GM21576 (cell line): ENCODE data around the gene PLEKHM1.

ENCODE experiments used
- ATAC-seq: cut with Tn5 transposase; IDR thresholded peaks from one replicate; pipeline ENCODE4 v1.9.1; 2021; ENCODE audit warnings: mild to moderate bottlenecking, moderate library complexity; ENCODE audit not compliant: unreplicated experiment

Gene PLEKHM1

DNA sequence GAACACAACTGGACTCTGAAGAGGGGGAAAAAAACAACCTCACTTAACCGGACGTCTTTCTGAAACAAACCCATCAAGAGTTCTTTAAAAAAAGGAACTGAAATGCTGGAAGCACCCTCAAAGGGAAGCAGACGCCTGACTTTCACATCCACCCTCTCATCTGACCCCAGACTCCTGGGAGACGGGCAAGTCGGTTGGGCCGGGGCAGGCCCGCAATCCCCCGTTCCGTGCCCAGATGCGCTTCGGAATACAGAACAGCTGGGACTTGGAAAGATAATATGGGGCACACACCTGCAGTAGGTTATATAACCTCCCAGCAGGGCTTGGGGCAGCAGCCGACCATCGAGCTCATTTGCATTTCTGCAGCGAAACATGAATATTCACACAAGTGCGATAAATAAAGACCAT is 61.6 kb downstream of the PLEKHM1 start:
- ATAC-seq: no peak

DNA sequence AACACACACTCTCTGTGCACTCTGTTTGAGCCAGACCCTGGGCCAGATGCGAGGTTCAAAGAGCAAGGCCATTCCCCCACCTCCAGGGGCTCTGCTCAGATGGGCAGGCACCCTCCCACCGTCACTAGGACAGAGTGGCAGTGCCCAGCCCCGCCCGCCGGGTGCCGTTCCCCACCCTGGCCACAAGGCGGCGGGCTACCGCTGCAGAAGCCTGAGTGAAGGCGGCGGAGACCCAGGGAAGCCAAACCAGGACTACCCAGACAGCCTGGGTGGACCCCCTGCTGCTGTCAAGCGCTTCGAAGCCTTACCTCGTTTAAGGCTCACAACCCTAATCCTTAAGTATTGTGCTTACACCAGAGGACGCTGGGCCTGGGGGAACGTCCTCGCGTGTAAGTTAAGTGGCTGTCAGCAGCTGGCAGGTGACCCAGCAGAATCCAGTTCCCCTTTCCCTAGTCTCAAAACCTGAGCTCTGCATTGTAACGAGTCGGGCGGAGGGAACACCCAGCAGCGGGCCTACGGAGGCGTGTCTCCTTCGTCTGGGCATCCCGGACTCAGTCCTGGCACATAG is 62.4 kb downstream of the PLEKHM1 start:
- ATAC-seq: peak; percentile 37

DNA sequence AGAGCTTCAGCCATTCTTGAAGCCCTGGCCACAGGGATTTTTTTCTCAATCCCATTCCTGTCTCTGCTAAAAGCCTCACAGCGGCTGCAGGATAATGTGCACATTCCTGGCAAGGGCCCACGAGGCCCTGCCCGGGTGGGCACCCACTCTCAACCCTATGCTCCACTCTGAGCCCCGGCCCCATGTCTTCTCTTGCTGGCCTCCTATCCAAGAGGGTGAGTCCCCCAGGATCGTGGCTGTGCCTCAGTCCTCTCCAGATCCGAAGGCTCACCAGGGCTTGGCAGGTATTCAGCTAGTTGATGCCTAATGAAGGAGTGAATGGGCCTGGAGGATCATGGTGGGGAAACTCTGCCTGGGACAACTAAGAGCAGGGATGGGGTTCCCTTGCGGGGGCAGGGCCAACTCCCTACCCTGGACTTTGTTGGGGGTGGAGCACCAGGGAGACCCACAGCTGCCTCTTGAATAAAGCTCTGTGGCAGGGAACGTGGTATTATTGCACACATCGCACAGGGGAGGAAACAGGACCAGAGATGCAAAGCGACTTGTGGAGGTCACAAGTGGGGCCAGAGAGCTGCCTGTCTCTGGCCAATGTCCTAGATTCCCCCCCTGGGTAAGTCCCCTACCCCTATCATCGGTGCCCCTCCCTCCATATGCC is 63.2 kb downstream of the PLEKHM1 start:
- ATAC-seq: no peak

GRCh38 chr17:45426561-45426960 is 64.0 kb downstream of the PLEKHM1 start:
- ATAC-seq: no peak

- ATAC-seq: no peak
Measured at GRCh38 chr17:45425984-45426413, 64.5 kb downstream of the PLEKHM1 start.

GRCh38 chr17:45425125-45425983 is 65.2 kb downstream of the PLEKHM1 start:
- no peak for ATAC-seq

GRCh38 chr17:45424769-45425124 is 65.8 kb downstream of the PLEKHM1 start:
- ATAC-seq: no peak

DNA sequence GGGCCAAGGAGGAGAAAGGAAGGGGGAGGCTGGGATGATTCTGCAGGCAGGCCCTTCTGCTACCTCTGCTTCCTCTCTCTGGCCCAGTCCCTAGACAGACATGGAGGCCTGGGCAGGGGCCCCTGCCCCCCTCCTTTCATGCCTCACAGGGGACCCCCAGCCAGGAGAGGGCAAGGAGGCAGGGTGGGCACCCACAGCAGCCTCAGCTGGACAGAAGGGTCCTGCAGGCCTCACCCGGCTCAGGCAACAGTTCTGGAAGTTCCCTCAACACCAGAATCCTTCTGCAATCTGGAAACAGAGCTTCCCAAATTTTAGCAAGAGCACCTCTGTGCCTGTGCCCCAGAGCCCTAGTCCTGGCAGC is 66.6 kb downstream of the PLEKHM1 start:
- ATAC-seq: no peak

DNA sequence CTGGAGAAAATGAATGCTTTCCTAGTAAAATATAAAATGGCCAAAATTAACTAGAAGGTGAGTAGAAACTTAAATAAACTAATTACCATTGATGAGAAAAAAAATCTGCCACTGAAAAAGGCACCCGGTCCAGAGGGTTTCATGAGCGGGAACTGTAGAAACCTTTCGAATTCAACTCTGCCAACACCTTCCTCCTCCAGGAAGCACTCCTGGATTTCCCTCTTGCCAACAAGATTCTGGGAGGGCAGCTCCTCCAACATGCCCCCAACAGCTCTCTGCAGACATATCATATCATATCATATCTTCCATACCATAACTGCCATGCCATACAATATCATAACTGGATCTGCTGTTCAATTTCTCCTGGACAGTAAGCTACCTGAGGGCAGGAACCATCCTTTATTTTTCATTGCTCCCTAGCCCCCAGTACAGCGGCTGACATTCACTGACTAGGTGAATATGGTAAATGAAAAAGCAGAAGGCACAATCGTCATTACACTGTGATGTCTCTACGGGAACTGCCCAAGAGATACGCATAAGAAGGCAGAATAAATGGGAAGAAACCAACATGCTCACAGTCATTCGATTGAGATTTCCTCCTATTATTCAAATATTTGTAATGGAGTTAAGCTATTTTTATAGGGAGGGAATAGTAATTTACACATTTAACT is 67.1 kb downstream of the PLEKHM1 start:
- ATAC-seq: no peak

DNA sequence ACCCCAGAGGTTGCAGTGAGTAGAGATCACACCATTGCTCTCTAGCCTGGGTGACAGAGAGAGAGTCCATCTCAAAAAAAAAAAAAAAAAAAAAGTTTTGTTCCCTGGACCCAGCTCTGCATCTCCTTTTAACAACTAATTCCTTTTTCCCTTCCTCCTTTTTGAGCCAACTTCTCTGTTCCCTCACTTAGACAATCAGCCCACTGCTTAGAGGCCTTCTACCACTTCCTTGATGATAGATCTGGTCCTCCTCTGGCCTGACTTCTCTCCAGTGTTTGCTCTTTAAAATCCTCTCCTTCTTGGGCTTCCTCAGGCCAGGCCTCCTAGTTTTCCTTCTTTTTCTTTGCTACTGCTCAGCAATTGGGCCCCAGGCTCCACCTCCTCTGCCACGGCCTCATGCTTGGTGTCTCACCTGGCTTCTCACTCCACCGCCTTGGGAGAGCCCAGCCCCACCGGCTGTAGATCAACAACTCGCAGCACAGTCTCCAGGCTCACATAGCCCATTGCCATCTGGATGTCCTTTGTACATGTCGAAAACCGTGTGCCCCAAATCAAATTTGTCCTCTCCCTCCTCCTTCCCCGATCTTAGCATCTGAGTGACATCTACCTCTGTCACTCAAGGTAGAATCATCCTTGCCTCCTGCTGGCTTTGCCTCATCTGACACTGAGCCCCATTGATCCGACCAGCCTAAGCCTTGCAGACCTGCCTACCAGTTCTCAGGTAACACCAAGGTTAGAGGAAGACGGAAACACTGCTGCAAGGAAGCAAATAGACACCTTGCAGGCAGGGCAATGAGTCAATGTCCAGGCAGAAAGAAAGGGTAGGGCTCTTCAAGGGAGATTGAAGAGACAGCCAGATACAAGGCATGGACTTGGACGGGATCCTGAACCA is 75.3 kb downstream of the PLEKHM1 start:
- ATAC-seq: no peak

DNA sequence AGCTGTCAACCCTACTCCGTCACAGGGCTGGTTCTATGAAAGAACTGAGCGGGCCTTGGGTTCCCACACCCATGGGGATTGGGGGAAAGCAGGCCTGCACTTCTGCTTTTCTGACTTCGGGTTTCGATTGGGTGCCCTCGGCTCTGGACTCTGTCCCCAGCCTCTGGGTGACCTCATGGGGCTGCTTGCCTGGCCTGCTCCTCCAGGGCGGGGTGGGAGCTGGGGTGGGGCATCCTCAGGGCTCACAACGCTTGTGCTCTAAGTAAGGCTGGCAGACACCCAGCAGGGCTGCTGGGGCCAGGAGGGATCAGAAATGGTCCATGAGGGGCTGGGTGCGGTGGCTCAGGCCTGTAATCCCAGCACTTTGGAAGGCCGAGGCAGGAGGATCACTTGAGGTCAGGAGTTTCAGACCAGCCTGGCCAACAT is 77.0 kb downstream of the PLEKHM1 start:
- ATAC-seq: no peak

GRCh38 chr17:45411348-45412105 is 79.0 kb downstream of the PLEKHM1 start:
- ATAC-seq: no peak

DNA sequence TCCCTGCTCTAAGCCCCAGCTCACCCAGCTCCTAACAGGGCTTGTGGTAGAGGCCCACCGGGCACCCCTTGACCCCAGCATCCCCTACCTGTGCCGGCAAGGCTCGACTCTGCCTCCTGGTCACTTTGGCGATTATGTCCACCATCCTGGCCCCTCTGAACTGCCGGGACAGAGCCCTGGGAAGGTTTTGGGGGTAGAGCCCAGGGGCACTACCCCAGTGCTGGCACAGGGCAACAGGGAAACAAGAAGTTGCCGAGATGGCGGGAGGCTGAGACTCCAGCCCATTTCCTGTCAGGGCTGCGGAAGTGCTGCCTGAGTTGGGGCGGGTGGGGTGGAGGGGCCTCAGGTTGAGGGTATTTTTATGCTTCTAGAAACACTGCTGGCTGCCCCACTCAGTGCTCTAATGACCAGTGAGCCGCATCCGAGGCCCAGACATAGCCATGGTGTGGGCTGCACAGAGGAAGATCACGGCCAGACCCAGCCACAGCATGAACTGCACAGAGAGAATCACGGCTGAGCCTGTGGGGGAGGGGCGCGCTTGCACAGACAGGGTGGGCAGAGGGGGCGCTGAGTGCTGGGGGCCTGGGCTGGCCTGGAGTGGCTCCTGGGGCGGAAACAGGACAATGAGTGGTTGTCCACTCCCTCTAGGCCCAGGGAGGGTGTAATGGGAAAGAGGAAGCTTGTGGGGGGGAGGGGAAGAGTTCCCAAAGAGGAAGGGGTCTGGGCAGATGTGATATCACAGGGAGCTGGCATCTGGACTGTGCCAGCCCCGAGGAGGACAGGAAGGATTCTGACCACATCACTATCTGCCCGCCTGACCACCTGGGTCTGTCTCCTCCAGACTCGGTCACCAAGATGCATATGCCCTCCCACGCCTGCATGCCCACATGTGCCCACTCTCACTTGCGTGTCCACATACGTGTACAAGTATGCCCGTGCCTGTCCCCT is 80.1 kb downstream of the PLEKHM1 start:
- no peak for ATAC-seq

DNA sequence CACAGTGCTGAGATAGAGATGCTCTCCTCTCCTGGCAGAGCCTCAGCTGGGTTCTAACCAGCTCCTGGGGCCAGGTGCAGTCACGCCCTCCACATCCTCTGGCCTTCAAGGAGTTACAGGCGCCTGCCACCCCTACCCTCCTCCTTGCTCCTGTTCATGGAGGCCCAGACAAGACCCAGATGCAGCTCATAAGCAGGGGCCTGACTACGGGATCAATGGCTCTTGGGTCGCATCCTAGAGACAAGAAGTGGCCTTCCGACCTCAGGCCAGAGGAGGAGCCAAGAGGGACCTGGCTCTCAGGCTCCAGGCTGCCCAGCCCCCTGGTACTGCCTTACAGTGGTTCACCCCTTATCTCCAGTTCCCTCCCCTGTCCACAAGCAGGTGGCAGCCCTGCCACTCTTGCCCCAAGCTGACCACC is 80.9 kb downstream of the PLEKHM1 start:
- ATAC-seq: no peak

- no peak for ATAC-seq
Measured at GRCh38 chr17:45408611-45409421, 81.7 kb downstream of the PLEKHM1 start.

GRCh38 chr17:45406107-45406506 is 84.4 kb downstream of the PLEKHM1 start:
- no peak for ATAC-seq

GRCh38 chr17:45405250-45406086 is 85.1 kb downstream of the PLEKHM1 start:
- ATAC-seq: no peak
